WTC11 (cell line): ENCODE data around the gene SLC6A8. TPM values are rescaled to one million over a fixed set of nuclear protein-coding genes. Genes with fewer than 3 reads are reported as not detected.

Experiments
- ATAC-seq: fragments of 200-7000 bp; cut with Tn5 transposase; 2 replicates; pipeline ENCODE4 v1.10.0; 2021; ENCODE audit warnings: mild to moderate bottlenecking, moderate library complexity
- CTCF ChIA-PET: fragments of 300-600 bp; sonication (Branson Sonifier 250); formaldehyde crosslinking; loops from one replicate; lab custom pipeline; 2021; ENCODE audit warnings: antibody characterized with exemption; lab: Charles Lee
- POLR2A ChIA-PET: fragments of 350-600 bp; sonication (Branson Sonifier 250); formaldehyde crosslinking; loops from one replicate; lab custom pipeline; 2021; ENCODE audit warnings: antibody characterized with exemption; lab: Charles Lee
- DNase-seq: peaks from one replicate; pipeline ENCODE4 v3.0.0; 2021; ENCODE audit warnings: low spot score
- H3K27ac Mint-ChIP-seq: 2 replicates; pipeline ENCODE4 v1.8.0; 2021; ENCODE audit warnings: mixed read lengths
- H3K27me3 Mint-ChIP-seq: 2 replicates; pipeline ENCODE4 v1.8.0; 2021; ENCODE audit warnings: low read depth, mild to moderate bottlenecking, moderate library complexity, mixed read lengths
- H3K36me3 Mint-ChIP-seq: 2 replicates; pipeline ENCODE4 v1.8.0; 2021; ENCODE audit warnings: mixed read lengths
- H3K4me1 Mint-ChIP-seq: 2 replicates; pipeline ENCODE4 v1.8.0; 2022; ENCODE audit warnings: mixed read lengths
- H3K4me3 Mint-ChIP-seq: 2 replicates; pipeline ENCODE4 v1.8.0; 2021; ENCODE audit warnings: mild to moderate bottlenecking, moderate library complexity, mixed read lengths
- H3K9me3 Mint-ChIP-seq: 2 replicates; pipeline ENCODE4 v1.8.0; 2021; ENCODE audit warnings: mixed read lengths
- CREM ChIP-seq: sonication (generic); formaldehyde crosslinking; IDR thresholded peaks from 2 replicates; pipeline ENCODE4 v1.8.1; 2022; ENCODE audit warnings: mild to moderate bottlenecking, missing genetic modification reagents, moderate library complexity
- FOXP1 ChIP-seq: sonication (generic); formaldehyde crosslinking; IDR thresholded peaks from 2 replicates; pipeline ENCODE4 v1.8.0; 2022; ENCODE audit warnings: missing genetic modification reagents, mild to moderate bottlenecking, moderate library complexity, borderline replicate concordance
- JUN ChIP-seq: sonication (generic); formaldehyde crosslinking; IDR thresholded peaks from 2 replicates; pipeline ENCODE4 v1.8.0; 2023; ENCODE audit warnings: mild to moderate bottlenecking, missing genetic modification reagents
- MXD4 ChIP-seq: fragments of 250-450 bp; sonication (Bioruptor Pico); IDR thresholded peaks from 2 replicates; pipeline ENCODE4 v1.8.0; 2021; ENCODE audit warnings: mild to moderate bottlenecking, moderate library complexity, borderline replicate concordance
- NFYB ChIP-seq: sonication (generic); formaldehyde crosslinking; conservative IDR thresholded peaks from 2 replicates; pipeline ENCODE4 v1.8.0; 2022; ENCODE audit warnings: low read depth, missing genetic modification reagents
- NR2C2 ChIP-seq: sonication (generic); formaldehyde crosslinking; IDR thresholded peaks from 2 replicates; pipeline ENCODE4 v1.8.0; 2022; ENCODE audit warnings: mild to moderate bottlenecking, missing genetic modification reagents
- RELA ChIP-seq: sonication (generic); formaldehyde crosslinking; IDR thresholded peaks from 2 replicates; pipeline ENCODE4 v1.8.1; 2022; ENCODE audit warnings: missing genetic modification reagents, mild to moderate bottlenecking, borderline replicate concordance
- SP1 ChIP-seq: sonication (generic); formaldehyde crosslinking; conservative IDR thresholded peaks from 2 replicates; pipeline ENCODE4 v1.8.1; 2022; ENCODE audit warnings: missing genetic modification reagents
- TP53 ChIP-seq: sonication (generic); formaldehyde crosslinking; IDR thresholded peaks from 2 replicates; pipeline ENCODE4 v1.8.1; 2023; ENCODE audit warnings: mild to moderate bottlenecking, missing genetic modification reagents
- ZBTB21 ChIP-seq: sonication (generic); formaldehyde crosslinking; IDR thresholded peaks from 2 replicates; pipeline ENCODE4 v1.8.1; 2023; ENCODE audit warnings: mild to moderate bottlenecking, missing genetic modification reagents, borderline replicate concordance
- ZNF138 ChIP-seq: sonication (generic); formaldehyde crosslinking; conservative IDR thresholded peaks from 2 replicates; pipeline ENCODE4 v1.8.1; 2022; ENCODE audit warnings: mild to moderate bottlenecking, moderate library complexity, missing genetic modification reagents
- ZNF219 ChIP-seq: sonication (generic); formaldehyde crosslinking; IDR thresholded peaks from 2 replicates; pipeline ENCODE4 v1.8.0; 2023; ENCODE audit warnings: missing genetic modification reagents, mild to moderate bottlenecking, borderline replicate concordance
- total RNA-seq: library from RNA; stranded (reverse); gene quantifications from 3 replicates; pipeline ENCODE4 v1.2.3, GENCODE V29; 2021
- TF ChIP-seq, protein P1 (sequence below): fragments of 250-450 bp; sonication (Bioruptor Pico); IDR thresholded peaks from 2 replicates; pipeline ENCODE4 v1.9.0; 2021; ENCODE audit warnings: mild to moderate bottlenecking
- TF ChIP-seq, protein P2 (sequence below): sonication (generic); formaldehyde crosslinking; IDR thresholded peaks from 2 replicates; pipeline ENCODE4 v1.8.1; 2022; ENCODE audit warnings: low read depth, missing genetic modification reagents, borderline replicate concordance
- TF ChIP-seq, protein P3 (sequence below): sonication (generic); formaldehyde crosslinking; IDR thresholded peaks from 2 replicates; pipeline ENCODE4 v1.8.1; 2022; ENCODE audit warnings: mild to moderate bottlenecking, moderate library complexity, missing genetic modification reagents
- TF ChIP-seq, protein P4 (sequence below): sonication (generic); formaldehyde crosslinking; IDR thresholded peaks from 2 replicates; pipeline ENCODE4 v1.8.1; 2023; ENCODE audit warnings: mild to moderate bottlenecking, moderate library complexity, missing genetic modification reagents
- TF ChIP-seq, protein P5 (sequence below): sonication (generic); formaldehyde crosslinking; IDR thresholded peaks from 2 replicates; pipeline ENCODE4 v1.8.1; 2023; ENCODE audit warnings: mild to moderate bottlenecking, missing genetic modification reagents, moderate library complexity
- TF ChIP-seq, protein P6 (sequence below): fragments of 250-450 bp; sonication (Bioruptor Pico); IDR thresholded peaks from 2 replicates; pipeline ENCODE4 v1.9.0; 2021; ENCODE audit warnings: mild to moderate bottlenecking
- TF ChIP-seq, protein P7 (sequence below): fragments of 250-450 bp; sonication (Bioruptor Pico); IDR thresholded peaks from 2 replicates; pipeline ENCODE4 v1.8.0; 2021; ENCODE audit warnings: mild to moderate bottlenecking
- TF ChIP-seq, protein P8 (sequence below): sonication (generic); formaldehyde crosslinking; IDR thresholded peaks from 2 replicates; pipeline ENCODE4 v1.8.0; 2022; ENCODE audit warnings: mild to moderate bottlenecking, missing genetic modification reagents
- TF ChIP-seq, protein P9 (sequence below): sonication (generic); formaldehyde crosslinking; IDR thresholded peaks from 2 replicates; pipeline ENCODE4 v1.8.1; 2023; ENCODE audit warnings: mild to moderate bottlenecking, missing genetic modification reagents, borderline replicate concordance

The SLC6A8 gene
- total RNA-seq, 1 experiment from 2014 or later: 112 TPM

DNA sequence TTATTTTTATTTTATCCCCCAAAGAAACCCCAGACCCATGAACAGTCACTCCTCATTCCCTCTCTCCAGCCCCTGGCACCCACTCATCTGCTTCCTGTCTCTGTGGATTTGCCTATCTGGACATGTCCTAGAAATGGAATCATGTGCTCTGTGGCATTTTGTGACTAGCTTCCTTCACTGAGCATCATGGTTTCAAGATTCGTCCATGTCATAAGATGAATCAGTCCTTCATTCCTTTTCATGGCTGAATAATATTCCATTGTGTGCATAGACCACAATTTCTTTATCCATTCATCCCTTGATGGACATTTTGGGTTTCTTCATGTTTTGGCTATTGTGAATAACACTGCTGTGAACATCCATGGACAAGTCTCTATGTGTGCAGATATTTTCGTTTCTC is 47.1 kb downstream of the SLC6A8 start:
- TF ChIP-seq, protein P1, sequence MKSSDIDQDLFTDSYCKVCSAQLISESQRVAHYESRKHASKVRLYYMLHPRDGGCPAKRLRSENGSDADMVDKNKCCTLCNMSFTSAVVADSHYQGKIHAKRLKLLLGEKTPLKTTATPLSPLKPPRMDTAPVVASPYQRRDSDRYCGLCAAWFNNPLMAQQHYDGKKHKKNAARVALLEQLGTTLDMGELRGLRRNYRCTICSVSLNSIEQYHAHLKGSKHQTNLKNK (CRISPR knock-in tag): no peak
- TF ChIP-seq, protein P2, sequence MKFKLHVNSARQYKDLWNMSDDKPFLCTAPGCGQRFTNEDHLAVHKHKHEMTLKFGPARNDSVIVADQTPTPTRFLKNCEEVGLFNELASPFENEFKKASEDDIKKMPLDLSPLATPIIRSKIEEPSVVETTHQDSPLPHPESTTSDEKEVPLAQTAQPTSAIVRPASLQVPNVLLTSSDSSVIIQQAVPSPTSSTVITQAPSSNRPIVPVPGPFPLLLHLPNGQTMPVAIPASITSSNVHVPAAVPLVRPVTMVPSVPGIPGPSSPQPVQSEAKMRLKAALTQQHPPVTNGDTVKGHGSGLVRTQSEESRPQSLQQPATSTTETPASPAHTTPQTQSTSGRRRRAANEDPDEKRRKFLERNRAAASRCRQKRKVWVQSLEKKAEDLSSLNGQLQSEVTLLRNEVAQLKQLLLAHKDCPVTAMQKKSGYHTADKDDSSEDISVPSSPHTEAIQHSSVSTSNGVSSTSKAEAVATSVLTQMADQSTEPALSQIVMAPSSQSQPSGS (CRISPR knock-in tag): no peak
- TF ChIP-seq RELA (CRISPR knock-in tag): no peak
- TF ChIP-seq, protein P3, sequence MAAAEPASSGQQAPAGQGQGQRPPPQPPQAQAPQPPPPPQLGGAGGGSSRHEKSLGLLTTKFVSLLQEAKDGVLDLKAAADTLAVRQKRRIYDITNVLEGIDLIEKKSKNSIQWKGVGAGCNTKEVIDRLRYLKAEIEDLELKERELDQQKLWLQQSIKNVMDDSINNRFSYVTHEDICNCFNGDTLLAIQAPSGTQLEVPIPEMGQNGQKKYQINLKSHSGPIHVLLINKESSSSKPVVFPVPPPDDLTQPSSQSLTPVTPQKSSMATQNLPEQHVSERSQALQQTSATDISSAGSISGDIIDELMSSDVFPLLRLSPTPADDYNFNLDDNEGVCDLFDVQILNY (CRISPR knock-in tag): no peak
- no peak for TF ChIP-seq SP1 (CRISPR knock-in tag)
- ATAC-seq: no peak
- CTCF ChIA-PET: no interaction called here

DNA sequence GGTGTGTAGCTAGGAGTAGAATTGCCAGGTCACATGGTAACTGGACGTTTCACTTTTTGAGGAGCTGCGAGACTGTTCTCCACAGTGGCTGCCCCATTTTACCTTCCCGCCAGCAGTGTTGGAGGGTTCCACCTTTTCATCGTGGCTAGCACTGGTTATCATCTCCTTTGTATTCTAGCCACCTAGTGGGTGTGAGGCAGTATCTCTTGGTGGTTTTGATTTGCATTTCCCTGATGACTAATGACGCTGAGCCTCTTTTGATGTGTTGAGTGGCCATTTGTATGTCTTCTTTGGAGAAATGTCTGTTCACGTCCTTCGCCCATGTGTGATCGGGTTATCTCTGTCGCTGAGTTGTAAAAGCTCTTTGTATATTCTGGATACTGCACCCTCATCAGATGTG is 47.5 kb downstream of the SLC6A8 start:
- DNase-seq (no peak), ATAC-seq (peak; percentile 34; the same call in 1 of the 2 replicates)
- ChIA-PET CTCF (no interaction called here), POLR2A (no interaction called here)
- Mint-ChIP-seq H3K9me3 (peaks cover 13% of the 10 kb centered on the region), H3K36me3 (peaks cover 11% of the 10 kb centered on the region), H3K4me3 (no peak overlapping the region), H3K27ac (peak overlapping the region; percentile 3; the same call in 1 of the 2 replicates), H3K4me1 (peaks cover 7% of the 10 kb centered on the region), H3K27me3 (no peaks in the 10 kb centered on the region; the same call in 1 of the 2 replicates)
- TF ChIP-seq, protein P4, sequence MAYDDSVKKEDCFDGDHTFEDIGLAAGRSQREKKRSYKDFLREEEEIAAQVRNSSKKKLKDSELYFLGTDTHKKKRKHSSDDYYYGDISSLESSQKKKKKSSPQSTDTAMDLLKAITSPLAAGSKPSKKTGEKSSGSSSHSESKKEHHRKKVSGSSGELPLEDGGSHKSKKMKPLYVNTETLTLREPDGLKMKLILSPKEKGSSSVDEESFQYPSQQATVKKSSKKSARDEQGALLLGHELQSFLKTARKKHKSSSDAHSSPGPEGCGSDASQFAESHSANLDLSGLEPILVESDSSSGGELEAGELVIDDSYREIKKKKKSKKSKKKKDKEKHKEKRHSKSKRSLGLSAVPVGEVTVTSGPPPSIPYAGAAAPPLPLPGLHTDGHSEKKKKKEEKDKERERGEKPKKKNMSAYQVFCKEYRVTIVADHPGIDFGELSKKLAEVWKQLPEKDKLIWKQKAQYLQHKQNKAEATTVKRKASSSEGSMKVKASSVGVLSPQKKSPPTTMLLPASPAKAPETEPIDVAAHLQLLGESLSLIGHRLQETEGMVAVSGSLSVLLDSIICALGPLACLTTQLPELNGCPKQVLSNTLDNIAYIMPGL (CRISPR knock-in tag): no peak
- TF ChIP-seq ZNF138 (CRISPR knock-in tag) (no peak), NFYB (CRISPR knock-in tag) (no peak), TP53 (no peak), NR2C2 (no peak), RELA (CRISPR knock-in tag) (no peak), CREM (CRISPR knock-in tag) (no peak), ZBTB21 (CRISPR knock-in tag) (no peak), MXD4 (no peak), FOXP1 (CRISPR knock-in tag) (no peak), JUN (CRISPR knock-in tag) (no peak), ZNF219 (CRISPR knock-in tag) (no peak)
- TF ChIP-seq, protein P5, sequence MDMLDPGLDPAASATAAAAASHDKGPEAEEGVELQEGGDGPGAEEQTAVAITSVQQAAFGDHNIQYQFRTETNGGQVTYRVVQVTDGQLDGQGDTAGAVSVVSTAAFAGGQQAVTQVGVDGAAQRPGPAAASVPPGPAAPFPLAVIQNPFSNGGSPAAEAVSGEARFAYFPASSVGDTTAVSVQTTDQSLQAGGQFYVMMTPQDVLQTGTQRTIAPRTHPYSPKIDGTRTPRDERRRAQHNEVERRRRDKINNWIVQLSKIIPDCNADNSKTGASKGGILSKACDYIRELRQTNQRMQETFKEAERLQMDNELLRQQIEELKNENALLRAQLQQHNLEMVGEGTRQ (CRISPR knock-in tag): no peak
- TF ChIP-seq, protein P6, sequence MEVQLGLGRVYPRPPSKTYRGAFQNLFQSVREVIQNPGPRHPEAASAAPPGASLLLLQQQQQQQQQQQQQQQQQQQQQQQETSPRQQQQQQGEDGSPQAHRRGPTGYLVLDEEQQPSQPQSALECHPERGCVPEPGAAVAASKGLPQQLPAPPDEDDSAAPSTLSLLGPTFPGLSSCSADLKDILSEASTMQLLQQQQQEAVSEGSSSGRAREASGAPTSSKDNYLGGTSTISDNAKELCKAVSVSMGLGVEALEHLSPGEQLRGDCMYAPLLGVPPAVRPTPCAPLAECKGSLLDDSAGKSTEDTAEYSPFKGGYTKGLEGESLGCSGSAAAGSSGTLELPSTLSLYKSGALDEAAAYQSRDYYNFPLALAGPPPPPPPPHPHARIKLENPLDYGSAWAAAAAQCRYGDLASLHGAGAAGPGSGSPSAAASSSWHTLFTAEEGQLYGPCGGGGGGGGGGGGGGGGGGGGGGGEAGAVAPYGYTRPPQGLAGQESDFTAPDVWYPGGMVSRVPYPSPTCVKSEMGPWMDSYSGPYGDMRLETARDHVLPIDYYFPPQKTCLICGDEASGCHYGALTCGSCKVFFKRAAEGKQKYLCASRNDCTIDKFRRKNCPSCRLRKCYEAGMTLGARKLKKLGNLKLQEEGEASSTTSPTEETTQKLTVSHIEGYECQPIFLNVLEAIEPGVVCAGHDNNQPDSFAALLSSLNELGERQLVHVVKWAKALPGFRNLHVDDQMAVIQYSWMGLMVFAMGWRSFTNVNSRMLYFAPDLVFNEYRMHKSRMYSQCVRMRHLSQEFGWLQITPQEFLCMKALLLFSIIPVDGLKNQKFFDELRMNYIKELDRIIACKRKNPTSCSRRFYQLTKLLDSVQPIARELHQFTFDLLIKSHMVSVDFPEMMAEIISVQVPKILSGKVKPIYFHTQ (CRISPR knock-in tag): no peak
- TF ChIP-seq, protein P7, sequence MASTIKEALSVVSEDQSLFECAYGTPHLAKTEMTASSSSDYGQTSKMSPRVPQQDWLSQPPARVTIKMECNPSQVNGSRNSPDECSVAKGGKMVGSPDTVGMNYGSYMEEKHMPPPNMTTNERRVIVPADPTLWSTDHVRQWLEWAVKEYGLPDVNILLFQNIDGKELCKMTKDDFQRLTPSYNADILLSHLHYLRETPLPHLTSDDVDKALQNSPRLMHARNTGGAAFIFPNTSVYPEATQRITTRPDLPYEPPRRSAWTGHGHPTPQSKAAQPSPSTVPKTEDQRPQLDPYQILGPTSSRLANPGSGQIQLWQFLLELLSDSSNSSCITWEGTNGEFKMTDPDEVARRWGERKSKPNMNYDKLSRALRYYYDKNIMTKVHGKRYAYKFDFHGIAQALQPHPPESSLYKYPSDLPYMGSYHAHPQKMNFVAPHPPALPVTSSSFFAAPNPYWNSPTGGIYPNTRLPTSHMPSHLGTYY (CRISPR knock-in tag): no peak
- TF ChIP-seq, protein P8, sequence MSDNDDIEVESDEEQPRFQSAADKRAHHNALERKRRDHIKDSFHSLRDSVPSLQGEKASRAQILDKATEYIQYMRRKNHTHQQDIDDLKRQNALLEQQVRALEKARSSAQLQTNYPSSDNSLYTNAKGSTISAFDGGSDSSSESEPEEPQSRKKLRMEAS (CRISPR knock-in tag): no peak
- TF ChIP-seq, protein P9, sequence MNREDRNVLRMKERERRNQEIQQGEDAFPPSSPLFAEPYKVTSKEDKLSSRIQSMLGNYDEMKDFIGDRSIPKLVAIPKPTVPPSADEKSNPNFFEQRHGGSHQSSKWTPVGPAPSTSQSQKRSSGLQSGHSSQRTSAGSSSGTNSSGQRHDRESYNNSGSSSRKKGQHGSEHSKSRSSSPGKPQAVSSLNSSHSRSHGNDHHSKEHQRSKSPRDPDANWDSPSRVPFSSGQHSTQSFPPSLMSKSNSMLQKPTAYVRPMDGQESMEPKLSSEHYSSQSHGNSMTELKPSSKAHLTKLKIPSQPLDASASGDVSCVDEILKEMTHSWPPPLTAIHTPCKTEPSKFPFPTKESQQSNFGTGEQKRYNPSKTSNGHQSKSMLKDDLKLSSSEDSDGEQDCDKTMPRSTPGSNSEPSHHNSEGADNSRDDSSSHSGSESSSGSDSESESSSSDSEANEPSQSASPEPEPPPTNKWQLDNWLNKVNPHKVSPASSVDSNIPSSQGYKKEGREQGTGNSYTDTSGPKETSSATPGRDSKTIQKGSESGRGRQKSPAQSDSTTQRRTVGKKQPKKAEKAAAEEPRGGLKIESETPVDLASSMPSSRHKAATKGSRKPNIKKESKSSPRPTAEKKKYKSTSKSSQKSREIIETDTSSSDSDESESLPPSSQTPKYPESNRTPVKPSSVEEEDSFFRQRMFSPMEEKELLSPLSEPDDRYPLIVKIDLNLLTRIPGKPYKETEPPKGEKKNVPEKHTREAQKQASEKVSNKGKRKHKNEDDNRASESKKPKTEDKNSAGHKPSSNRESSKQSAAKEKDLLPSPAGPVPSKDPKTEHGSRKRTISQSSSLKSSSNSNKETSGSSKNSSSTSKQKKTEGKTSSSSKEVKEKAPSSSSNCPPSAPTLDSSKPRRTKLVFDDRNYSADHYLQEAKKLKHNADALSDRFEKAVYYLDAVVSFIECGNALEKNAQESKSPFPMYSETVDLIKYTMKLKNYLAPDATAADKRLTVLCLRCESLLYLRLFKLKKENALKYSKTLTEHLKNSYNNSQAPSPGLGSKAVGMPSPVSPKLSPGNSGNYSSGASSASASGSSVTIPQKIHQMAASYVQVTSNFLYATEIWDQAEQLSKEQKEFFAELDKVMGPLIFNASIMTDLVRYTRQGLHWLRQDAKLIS (CRISPR knock-in tag): no peak

More for the DNA sequence above, 47.1 kb downstream of the SLC6A8 start:
- Mint-ChIP-seq H3K27ac (peak overlapping the region; percentile 3; the same call in 1 of the 2 replicates), H3K36me3 (peaks cover 11% of the 10 kb centered on the region), H3K27me3 (no peaks in the 10 kb centered on the region; the same call in 1 of the 2 replicates), H3K4me1 (peaks cover 7% of the 10 kb centered on the region), H3K4me3 (no peak overlapping the region), H3K9me3 (peaks cover 13% of the 10 kb centered on the region)
- DNase-seq: no peak
- POLR2A ChIA-PET: no interaction called here
